GM21825 (cell line): ENCODE measurements around the gene TSEN54.

ENCODE experiments used
- ATAC-seq: cut with Tn5 transposase; IDR thresholded peaks from one replicate; pipeline ENCODE4 v1.9.1; 2021; ENCODE audit warnings: mild to moderate bottlenecking, moderate library complexity; ENCODE audit not compliant: unreplicated experiment

Gene TSEN54

GRCh38 chr17:75539967-75540729 is 23.8 kb downstream of the TSEN54 start:
- no peak for ATAC-seq

GRCh38 chr17:75540923-75541503 is 24.7 kb downstream of the TSEN54 start:
- no peak for ATAC-seq

- no peak for ATAC-seq
Measured at GRCh38 chr17:75542229-75542628, 25.9 kb downstream of the TSEN54 start.

- ATAC-seq = no peak
Measured at GRCh38 chr17:75542728-75543336, 26.5 kb downstream of the TSEN54 start.

- ATAC-seq = no peak
Measured at GRCh38 chr17:75544250-75544649, 27.9 kb downstream of the TSEN54 start.

- no peak for ATAC-seq
Measured at GRCh38 chr17:75546181-75546580, 29.9 kb downstream of the TSEN54 start.

- ATAC-seq = no peak
Measured at GRCh38 chr17:75547091-75547490, 30.8 kb downstream of the TSEN54 start.

GRCh38 chr17:75548813-75549212 is 32.5 kb downstream of the TSEN54 start:
- no peak for ATAC-seq

- ATAC-seq = no peak
Measured at GRCh38 chr17:75549246-75550138, 33.2 kb downstream of the TSEN54 start.

- ATAC-seq = no peak
Measured at GRCh38 chr17:75550139-75550465, 33.8 kb downstream of the TSEN54 start.

GRCh38 chr17:75551266-75551665 is 34.9 kb downstream of the TSEN54 start:
- ATAC-seq = no peak

- ATAC-seq = no peak
Measured at GRCh38 chr17:75552425-75553294, 36.3 kb downstream of the TSEN54 start.

GRCh38 chr17:75553295-75554110 is 37.2 kb downstream of the TSEN54 start:
- no peak for ATAC-seq

GRCh38 chr17:75555679-75556153 is 39.4 kb downstream of the TSEN54 start:
- ATAC-seq = no peak

- no peak for ATAC-seq
Measured at GRCh38 chr17:75557075-75557851, 40.9 kb downstream of the TSEN54 start.

- no peak for ATAC-seq
Measured at GRCh38 chr17:75557852-75558665, 41.7 kb downstream of the TSEN54 start.

- ATAC-seq = no peak
Measured at GRCh38 chr17:75558666-75559530, 42.6 kb downstream of the TSEN54 start.
